Measurements from ENCODE around the gene ZSCAN23.

DNA sequence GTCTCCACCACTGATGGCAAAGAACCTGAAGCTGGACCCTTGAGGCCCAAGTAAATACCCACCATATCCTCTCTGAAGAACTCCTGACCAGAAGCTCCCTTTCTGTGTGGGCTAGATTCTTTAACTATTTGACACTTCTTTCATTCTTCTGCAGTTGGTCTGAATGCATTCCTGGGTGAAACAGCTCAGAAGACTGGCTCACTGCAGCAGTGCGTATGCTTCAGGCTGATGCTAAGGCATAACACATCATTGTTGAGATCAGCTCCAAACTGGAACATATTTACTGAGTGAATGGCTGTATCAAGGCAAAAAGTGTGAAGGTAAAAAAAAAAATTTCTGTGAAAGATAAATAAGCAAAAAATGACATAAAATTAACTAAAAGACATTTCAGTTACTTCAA is 19.7 kb downstream of the ZSCAN23 start:
- TF ChIP-seq, protein P1, sequence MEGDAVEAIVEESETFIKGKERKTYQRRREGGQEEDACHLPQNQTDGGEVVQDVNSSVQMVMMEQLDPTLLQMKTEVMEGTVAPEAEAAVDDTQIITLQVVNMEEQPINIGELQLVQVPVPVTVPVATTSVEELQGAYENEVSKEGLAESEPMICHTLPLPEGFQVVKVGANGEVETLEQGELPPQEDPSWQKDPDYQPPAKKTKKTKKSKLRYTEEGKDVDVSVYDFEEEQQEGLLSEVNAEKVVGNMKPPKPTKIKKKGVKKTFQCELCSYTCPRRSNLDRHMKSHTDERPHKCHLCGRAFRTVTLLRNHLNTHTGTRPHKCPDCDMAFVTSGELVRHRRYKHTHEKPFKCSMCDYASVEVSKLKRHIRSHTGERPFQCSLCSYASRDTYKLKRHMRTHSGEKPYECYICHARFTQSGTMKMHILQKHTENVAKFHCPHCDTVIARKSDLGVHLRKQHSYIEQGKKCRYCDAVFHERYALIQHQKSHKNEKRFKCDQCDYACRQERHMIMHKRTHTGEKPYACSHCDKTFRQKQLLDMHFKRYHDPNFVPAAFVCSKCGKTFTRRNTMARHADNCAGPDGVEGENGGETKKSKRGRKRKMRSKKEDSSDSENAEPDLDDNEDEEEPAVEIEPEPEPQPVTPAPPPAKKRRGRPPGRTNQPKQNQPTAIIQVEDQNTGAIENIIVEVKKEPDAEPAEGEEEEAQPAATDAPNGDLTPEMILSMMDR (IDR thresholded peaks at IDR 0.05), result no peak
- TF ChIP-seq POLR2A (IDR thresholded peaks at IDR 0.05), result no peak

All from body of pancreas (tissue), 4 donors.